Measurements from ENCODE around the gene TFB1M. TPM values are rescaled to one million over a fixed set of nuclear protein-coding genes. Genes with fewer than 3 reads are reported as not detected.

The TFB1M gene
- total RNA-seq, 4 donors from 2014 or later = 3.2 to 43.4 (median 16.5) TPM

DNA sequence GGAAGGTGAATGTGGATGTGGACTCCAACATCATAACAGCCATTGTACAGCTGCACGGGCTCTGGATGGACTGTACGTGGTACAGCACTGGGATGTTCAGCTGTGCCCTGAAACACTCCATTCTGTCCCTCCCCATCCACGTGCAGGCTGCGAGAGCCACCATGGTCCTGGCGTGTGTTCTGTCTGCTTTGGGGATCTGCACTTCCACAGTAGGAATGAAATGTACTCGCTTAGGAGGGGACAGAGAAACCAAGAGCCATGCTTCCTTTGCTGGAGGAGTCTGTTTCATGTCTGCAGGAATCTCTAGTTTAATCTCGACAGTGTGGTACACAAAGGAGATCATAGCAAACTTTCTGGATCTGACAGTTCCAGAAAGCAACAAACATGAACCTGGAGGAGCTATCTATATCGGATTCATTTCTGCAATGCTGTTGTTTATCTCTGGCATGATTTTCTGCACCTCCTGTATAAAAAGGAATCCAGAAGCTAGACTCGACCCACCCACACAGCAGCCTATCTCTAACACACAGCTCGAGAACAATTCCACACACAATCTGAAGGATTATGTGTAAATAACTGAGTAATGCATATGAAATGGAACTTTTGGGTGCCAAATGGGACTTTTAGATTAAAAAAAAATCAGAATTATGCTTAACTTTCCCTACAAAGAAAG, 38.3 kb downstream of the TFB1M start:
- Histone ChIP-seq H3K36me3 (no peaks in the 10 kb centered on the region), H3K9me3 (no peaks in the 10 kb centered on the region), H3K4me3 (no peak overlapping the region), H3K4me1 (peaks cover 0 to 34% (median 2%) of the 10 kb centered on the region in 4 donors), H3K27ac (peak overlapping the region; percentile 11 to 67 (median 50)), H3K27me3 (no peaks in the 10 kb centered on the region)
- DNase-seq = no peak
- intact Hi-C loops (cut with DNase I; ENCODE audit: low total_unique reads) = no loop called here
- in situ Hi-C loops (cut with MboI; ENCODE audit: low pct_ligation_motif_present in 1 of 4, low pct_unique_long_range_greater_than_20kb in 1 of 4, low sequenced_read_pairs in 3 of 4) = loop anchor here in 1 of 4 donors (25.0 kb wide), 1 partner anchor 564 kb away; no protein-coding TSS in a partner anchor
- 63 to 68% methylated on average over 5 to 10 of the region's 10 CpGs for WGBS, 2 donors (ENCODE audit: low coverage in 1 of 2)
- TF ChIP-seq POLR2AphosphoS5 (IDR thresholded peaks at IDR 0.05) (peak in 1 of 3 donors; percentile 18), POLR2A (IDR thresholded peaks at IDR 0.05) (no peak)

DNA sequence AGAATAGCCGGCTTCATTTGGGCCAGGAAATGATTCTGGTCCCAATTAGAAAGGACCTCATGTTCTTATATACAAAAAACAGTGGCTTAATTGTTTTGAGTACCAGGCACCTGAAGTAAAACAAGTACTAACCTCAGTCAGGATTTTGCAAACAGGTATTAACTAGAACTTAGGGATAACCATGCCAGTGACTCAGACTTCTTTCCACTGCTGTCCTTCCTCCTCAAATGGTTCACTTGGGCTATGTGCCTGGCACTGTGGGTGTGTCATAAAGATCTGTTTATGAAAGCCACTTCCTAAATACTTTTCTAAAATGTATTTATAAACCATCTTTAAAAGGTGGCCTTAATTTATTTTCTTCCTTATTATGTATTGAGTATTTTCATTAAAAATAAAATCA, 39.8 kb downstream of the TFB1M start:
- in situ Hi-C loops (cut with MboI; ENCODE audit: low pct_ligation_motif_present in 1 of 4, low pct_unique_long_range_greater_than_20kb in 1 of 4, low sequenced_read_pairs in 3 of 4) (loop anchor here in 1 of 4 donors (25.0 kb wide), 1 partner anchor 337 kb away; no protein-coding TSS in a partner anchor), intact Hi-C loops (cut with DNase I; ENCODE audit: low total_unique reads) (no loop called here)
- Histone ChIP-seq H3K4me3 (no peak overlapping the region), H3K36me3 (no peaks in the 10 kb centered on the region), H3K27ac (peak overlapping the region; percentile 33 to 82 (median 61)), H3K4me1 (peaks cover 0 to 34% (median 2%) of the 10 kb centered on the region in 4 donors), H3K9me3 (no peaks in the 10 kb centered on the region), H3K27me3 (no peaks in the 10 kb centered on the region)
- TF ChIP-seq, protein P1, sequence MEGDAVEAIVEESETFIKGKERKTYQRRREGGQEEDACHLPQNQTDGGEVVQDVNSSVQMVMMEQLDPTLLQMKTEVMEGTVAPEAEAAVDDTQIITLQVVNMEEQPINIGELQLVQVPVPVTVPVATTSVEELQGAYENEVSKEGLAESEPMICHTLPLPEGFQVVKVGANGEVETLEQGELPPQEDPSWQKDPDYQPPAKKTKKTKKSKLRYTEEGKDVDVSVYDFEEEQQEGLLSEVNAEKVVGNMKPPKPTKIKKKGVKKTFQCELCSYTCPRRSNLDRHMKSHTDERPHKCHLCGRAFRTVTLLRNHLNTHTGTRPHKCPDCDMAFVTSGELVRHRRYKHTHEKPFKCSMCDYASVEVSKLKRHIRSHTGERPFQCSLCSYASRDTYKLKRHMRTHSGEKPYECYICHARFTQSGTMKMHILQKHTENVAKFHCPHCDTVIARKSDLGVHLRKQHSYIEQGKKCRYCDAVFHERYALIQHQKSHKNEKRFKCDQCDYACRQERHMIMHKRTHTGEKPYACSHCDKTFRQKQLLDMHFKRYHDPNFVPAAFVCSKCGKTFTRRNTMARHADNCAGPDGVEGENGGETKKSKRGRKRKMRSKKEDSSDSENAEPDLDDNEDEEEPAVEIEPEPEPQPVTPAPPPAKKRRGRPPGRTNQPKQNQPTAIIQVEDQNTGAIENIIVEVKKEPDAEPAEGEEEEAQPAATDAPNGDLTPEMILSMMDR (IDR thresholded peaks at IDR 0.05) = no peak
- TF ChIP-seq POLR2A (IDR thresholded peaks at IDR 0.05) = no peak
- 73 to 86% methylated on average over 1 of the region's 1 CpG for WGBS, 2 donors (ENCODE audit: low coverage in 1 of 2)
- DNase-seq = no peak

DNA sequence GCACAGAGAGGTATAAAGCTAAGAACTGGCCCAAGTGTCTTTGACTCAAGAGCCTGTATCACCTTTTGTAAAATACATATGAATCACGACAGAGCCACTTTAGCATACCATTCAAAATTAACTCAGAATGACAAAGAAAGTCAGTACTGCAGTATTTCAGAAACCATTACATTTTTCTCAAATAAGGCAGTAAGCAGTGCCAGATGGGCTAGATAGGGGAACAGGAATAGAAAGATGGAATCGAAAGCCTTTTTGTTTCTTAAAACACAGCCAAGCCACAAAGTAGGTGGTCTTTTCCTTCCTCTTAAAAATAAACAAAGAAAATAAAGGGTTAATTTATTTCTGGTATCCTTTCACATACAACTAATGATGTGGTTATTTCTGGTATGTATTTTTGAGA, 40.2 kb downstream of the TFB1M start:
- intact Hi-C loops (cut with DNase I; ENCODE audit: low total_unique reads) (no loop called here), in situ Hi-C loops (cut with MboI; ENCODE audit: low pct_ligation_motif_present in 1 of 4, low pct_unique_long_range_greater_than_20kb in 1 of 4, low sequenced_read_pairs in 3 of 4) (loop anchor here in 1 of 4 donors (25.0 kb wide), 1 partner anchor 337 kb away; no protein-coding TSS in a partner anchor)
- DNase-seq = no peak
- peak overlapping the region; percentile 33 to 82 (median 61) for H3K27ac ChIP-seq
- H3K4me3 ChIP-seq = no peak overlapping the region
- 44 to 67% methylated on average over 2 of the region's 2 CpGs for WGBS, 2 donors (ENCODE audit: low coverage in 1 of 2)
- no peaks in the 10 kb centered on the region for H3K9me3 ChIP-seq
- TF ChIP-seq EP300 (IDR thresholded peaks at IDR 0.05; ENCODE audit: low read depth) = no peak
- no peak for TF ChIP-seq POLR2A (IDR thresholded peaks at IDR 0.05)
- no peak for TF ChIP-seq POLR2AphosphoS5 (IDR thresholded peaks at IDR 0.05)
- TF ChIP-seq, protein P1 (IDR thresholded peaks at IDR 0.05) = no peak
- no peaks in the 10 kb centered on the region for H3K27me3 ChIP-seq
- no peaks in the 10 kb centered on the region for H3K36me3 ChIP-seq
- peaks cover 0 to 34% (median 2%) of the 10 kb centered on the region in 4 donors for H3K4me1 ChIP-seq

DNA sequence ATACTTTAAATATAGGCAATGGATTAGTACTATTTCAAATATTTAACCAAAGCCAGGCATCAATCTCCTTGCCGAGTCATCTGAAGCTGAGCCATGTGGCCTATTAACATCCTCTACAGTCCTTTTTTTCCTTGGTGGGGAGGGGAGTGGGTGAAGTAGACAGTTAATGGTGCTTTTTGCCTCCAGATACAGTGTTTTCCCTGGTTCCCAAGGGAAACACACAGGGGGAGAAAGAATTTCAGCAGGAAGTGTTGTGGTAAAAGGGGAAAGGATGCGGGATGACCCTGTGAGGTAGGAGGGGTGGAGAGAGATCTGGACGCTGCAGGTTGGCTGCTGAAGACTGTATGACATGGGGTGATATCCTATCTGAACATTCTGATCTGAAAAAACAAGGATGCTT, 40.9 kb downstream of the TFB1M start:
- WGBS, 2 donors (ENCODE audit: low coverage in 1 of 2) = 40 to 64% methylated on average over 3 of the region's 3 CpGs
- H3K4me1 ChIP-seq = peaks cover 0 to 34% (median 2%) of the 10 kb centered on the region in 4 donors
- intact Hi-C loops (cut with DNase I; ENCODE audit: low total_unique reads) = no loop called here
- DNase-seq = no peak
- H3K27ac ChIP-seq = peak overlapping the region; percentile 33 to 82 (median 61)
- TF ChIP-seq POLR2AphosphoS5 (IDR thresholded peaks at IDR 0.05) (no peak), EP300 (IDR thresholded peaks at IDR 0.05; ENCODE audit: low read depth) (no peak), POLR2A (IDR thresholded peaks at IDR 0.05) (no peak)
- TF ChIP-seq, protein P1 (IDR thresholded peaks at IDR 0.05) = no peak
- no peaks in the 10 kb centered on the region for H3K9me3 ChIP-seq
- in situ Hi-C loops (cut with MboI; ENCODE audit: low pct_ligation_motif_present in 1 of 4, low pct_unique_long_range_greater_than_20kb in 1 of 4, low sequenced_read_pairs in 3 of 4) = loop anchor here in 1 of 4 donors (25.0 kb wide), 1 partner anchor 336 kb away; no protein-coding TSS in a partner anchor
- no peaks in the 10 kb centered on the region for H3K36me3 ChIP-seq
- H3K27me3 ChIP-seq = no peaks in the 10 kb centered on the region
- H3K4me3 ChIP-seq = no peak overlapping the region

Data from transverse colon (tissue), 4 donors.